HL-60 (cell line): ENCODE measurements around the gene SPAG17.

Experiments used
- TF ChIP-seq, protein P1 (sequence below): IDR thresholded peaks from one replicate; pipeline ENCODE4 v1.5.1; 2011; ENCODE audit warnings: low read length, control low read depth, inconsistent platforms; ENCODE audit not compliant: insufficient read depth
- TF ChIP-seq, protein P2 (sequence below): IDR thresholded peaks from 2 replicates; pipeline ENCODE4 v1.6.1; 2012; ENCODE audit warnings: low read depth; ENCODE audit not compliant: insufficient replicate concordance

DNA sequence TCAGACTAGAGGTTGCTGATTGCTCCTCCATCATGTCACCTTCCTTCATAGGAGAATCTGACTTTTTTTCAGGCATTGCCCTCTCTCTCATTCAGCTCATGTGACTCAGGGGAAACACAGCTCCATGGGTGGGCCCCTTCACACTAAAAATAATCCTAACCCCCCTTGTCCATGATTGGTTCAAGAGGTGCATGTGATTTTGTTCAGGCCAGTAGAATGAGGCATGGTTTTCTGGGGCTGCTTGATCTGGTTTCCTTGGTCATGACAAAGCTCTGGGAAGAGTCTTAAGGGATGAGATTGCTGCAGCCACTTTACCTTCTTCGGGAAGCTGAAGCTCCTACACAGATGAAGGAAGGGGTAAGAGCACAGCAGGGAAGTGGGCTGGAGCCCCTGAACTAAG, 56.3 kb downstream of the SPAG17 start:
- TF ChIP-seq, protein P1, sequence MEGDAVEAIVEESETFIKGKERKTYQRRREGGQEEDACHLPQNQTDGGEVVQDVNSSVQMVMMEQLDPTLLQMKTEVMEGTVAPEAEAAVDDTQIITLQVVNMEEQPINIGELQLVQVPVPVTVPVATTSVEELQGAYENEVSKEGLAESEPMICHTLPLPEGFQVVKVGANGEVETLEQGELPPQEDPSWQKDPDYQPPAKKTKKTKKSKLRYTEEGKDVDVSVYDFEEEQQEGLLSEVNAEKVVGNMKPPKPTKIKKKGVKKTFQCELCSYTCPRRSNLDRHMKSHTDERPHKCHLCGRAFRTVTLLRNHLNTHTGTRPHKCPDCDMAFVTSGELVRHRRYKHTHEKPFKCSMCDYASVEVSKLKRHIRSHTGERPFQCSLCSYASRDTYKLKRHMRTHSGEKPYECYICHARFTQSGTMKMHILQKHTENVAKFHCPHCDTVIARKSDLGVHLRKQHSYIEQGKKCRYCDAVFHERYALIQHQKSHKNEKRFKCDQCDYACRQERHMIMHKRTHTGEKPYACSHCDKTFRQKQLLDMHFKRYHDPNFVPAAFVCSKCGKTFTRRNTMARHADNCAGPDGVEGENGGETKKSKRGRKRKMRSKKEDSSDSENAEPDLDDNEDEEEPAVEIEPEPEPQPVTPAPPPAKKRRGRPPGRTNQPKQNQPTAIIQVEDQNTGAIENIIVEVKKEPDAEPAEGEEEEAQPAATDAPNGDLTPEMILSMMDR = no peak
- TF ChIP-seq, protein P2, sequence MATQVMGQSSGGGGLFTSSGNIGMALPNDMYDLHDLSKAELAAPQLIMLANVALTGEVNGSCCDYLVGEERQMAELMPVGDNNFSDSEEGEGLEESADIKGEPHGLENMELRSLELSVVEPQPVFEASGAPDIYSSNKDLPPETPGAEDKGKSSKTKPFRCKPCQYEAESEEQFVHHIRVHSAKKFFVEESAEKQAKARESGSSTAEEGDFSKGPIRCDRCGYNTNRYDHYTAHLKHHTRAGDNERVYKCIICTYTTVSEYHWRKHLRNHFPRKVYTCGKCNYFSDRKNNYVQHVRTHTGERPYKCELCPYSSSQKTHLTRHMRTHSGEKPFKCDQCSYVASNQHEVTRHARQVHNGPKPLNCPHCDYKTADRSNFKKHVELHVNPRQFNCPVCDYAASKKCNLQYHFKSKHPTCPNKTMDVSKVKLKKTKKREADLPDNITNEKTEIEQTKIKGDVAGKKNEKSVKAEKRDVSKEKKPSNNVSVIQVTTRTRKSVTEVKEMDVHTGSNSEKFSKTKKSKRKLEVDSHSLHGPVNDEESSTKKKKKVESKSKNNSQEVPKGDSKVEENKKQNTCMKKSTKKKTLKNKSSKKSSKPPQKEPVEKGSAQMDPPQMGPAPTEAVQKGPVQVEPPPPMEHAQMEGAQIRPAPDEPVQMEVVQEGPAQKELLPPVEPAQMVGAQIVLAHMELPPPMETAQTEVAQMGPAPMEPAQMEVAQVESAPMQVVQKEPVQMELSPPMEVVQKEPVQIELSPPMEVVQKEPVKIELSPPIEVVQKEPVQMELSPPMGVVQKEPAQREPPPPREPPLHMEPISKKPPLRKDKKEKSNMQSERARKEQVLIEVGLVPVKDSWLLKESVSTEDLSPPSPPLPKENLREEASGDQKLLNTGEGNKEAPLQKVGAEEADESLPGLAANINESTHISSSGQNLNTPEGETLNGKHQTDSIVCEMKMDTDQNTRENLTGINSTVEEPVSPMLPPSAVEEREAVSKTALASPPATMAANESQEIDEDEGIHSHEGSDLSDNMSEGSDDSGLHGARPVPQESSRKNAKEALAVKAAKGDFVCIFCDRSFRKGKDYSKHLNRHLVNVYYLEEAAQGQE = no peak
